Activated T-helper 1 cell treated with anti-CD3 and anti-CD28 coated beads, Interleukin-12 subunit alpha, Interleukin-12 subunit beta, Interleukin-2, Interleukin-4 antibody, amounts not matched to agents 30 ng/mL and 10 ng/mL and 1 ng/mL, durations not matched to agents 14 hours and 24 hours and 36 hours (primary cell): Measurements from ENCODE around the gene RTKN2. TPM values are rescaled to one million over a fixed set of nuclear protein-coding genes. Genes with fewer than 3 reads are reported as not detected.
A peak's percentile ranks its signal among the peaks of the same experiment; 100 is the strongest.

ENCODE experiments used
- DNase-seq: peaks from one replicate; pipeline ENCODE4 v3.0.0; 2021; ENCODE audit warnings: low spot score
- H3K27ac Mint-ChIP-seq: one replicate; pipeline ENCODE4 v1.8.0; 2021; ENCODE audit warnings: mild to moderate bottlenecking, mixed read lengths
- H3K27me3 Mint-ChIP-seq: one replicate; pipeline ENCODE4 v1.8.0; 2022; ENCODE audit warnings: mild to moderate bottlenecking, moderate library complexity, mixed read lengths; ENCODE audit not compliant: insufficient read depth
- H3K36me3 Mint-ChIP-seq: one replicate; pipeline ENCODE4 v1.8.0; 2021; ENCODE audit warnings: low read depth, mixed read lengths
- H3K4me1 Mint-ChIP-seq: one replicate; pipeline ENCODE4 v1.8.0; 2021; ENCODE audit warnings: low read depth, mixed read lengths
- H3K4me3 Mint-ChIP-seq: one replicate; pipeline ENCODE4 v1.8.0; 2021; ENCODE audit warnings: mild to moderate bottlenecking, moderate library complexity, mixed read lengths
- H3K9me3 Mint-ChIP-seq: one replicate; pipeline ENCODE4 v1.8.0; 2021; ENCODE audit warnings: mixed read lengths
- intact Hi-C: fragments of 100-400 bp; cut with micrococcal nuclease; formaldehyde crosslinking; loops from one replicate; pipeline ENCODE4 v1.15.1; 2024
- total RNA-seq: library from RNA; stranded (reverse); gene quantifications from 2 replicates; pipeline ENCODE4 v1.2.3, GENCODE V29; 2022

The RTKN2 gene
- total RNA-seq, 1 donor from 2014 or later, result 3.0 TPM

GRCh38 chr10:62278441-62278910, 9.8 kb upstream of the RTKN2 start:
- DNase-seq, result no peak
- intact Hi-C loops, result loop anchor here (10.0 kb wide), 1 partner anchor 1384 kb away; no protein-coding TSS in a partner anchor
- H3K4me3 Mint-ChIP-seq, result no peak overlapping the region
- H3K27me3 Mint-ChIP-seq, result peaks cover 11% of the 10 kb centered on the region
- H3K27ac Mint-ChIP-seq, result no peak overlapping the region
- no peaks in the 10 kb centered on the region for H3K36me3 Mint-ChIP-seq
- no peaks in the 10 kb centered on the region for H3K9me3 Mint-ChIP-seq
- H3K4me1 Mint-ChIP-seq, result no peaks in the 10 kb centered on the region

DNA sequence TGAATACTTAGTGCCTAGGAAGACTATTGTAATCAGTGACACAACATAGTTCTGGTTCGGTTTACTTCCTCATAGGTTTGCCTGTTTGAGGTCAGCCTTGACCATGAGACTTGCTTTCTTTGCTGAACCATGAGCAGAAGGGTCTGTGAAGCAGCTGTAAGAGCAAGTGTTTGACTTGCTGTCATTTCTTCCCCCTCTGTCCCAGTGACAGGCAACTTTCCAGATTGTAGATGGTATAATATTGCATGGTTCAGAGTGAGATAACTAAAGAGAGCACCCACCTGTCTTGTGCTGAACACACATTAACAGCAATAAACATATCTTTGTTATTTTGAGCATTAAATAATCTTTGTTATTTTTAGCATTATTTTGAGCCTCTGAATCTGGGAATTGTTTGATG, 9.3 kb upstream of the RTKN2 start:
- Mint-ChIP-seq H3K27ac (no peak overlapping the region), H3K36me3 (no peaks in the 10 kb centered on the region), H3K4me3 (no peak overlapping the region), H3K9me3 (no peaks in the 10 kb centered on the region), H3K27me3 (peaks cover 9% of the 10 kb centered on the region), H3K4me1 (no peaks in the 10 kb centered on the region)
- intact Hi-C loops, result loop anchor here (10.0 kb wide), 1 partner anchor 1383 kb away; no protein-coding TSS in a partner anchor
- no peak for DNase-seq

- H3K9me3 Mint-ChIP-seq, result no peaks in the 10 kb centered on the region
- H3K27me3 Mint-ChIP-seq, result peaks cover 29% of the 10 kb centered on the region
- DNase-seq, result no peak
- no peaks in the 10 kb centered on the region for H3K36me3 Mint-ChIP-seq
- H3K4me1 Mint-ChIP-seq, result peaks cover 24% of the 10 kb centered on the region
- intact Hi-C loops, result loop anchor here (10.0 kb wide), 1 partner anchor 1375 kb away; no protein-coding TSS in a partner anchor
- H3K4me3 Mint-ChIP-seq, result peak overlapping the region; percentile 83
- H3K27ac Mint-ChIP-seq, result no peak overlapping the region
Observed at GRCh38 chr10:62270020-62270419, 1.4 kb upstream of the RTKN2 start.

DNA sequence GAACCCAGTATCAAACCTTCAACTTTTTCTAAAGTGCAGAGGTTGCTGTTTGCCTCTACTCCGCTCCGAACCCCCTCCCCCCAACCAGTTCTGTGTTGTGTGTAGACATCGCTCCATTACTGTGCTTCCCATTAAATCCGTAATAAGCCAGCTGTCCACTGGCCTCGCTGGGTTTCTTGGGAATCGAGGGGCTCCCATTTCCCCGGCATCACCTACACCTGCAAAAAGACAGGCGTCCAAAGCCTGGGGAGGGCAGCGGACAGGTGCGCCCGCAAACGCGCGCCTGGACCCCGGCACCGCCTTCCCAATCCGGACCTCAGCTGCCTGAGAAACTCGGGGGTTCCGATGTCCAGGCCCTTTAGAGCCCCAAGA, 631 bp downstream of the RTKN2 start:
- Mint-ChIP-seq H3K27me3 (peaks cover 27% of the 10 kb centered on the region), H3K9me3 (no peaks in the 10 kb centered on the region), H3K4me3 (peak overlapping the region; percentile 83), H3K4me1 (peaks cover 32% of the 10 kb centered on the region), H3K36me3 (no peaks in the 10 kb centered on the region), H3K27ac (no peak overlapping the region)
- intact Hi-C loops, result loop anchor here (2.0 to 10.0 kb wide), 6 partner anchors 107 to 1359 kb away; partner anchors contain the start of gene ZNF365
- no peak for DNase-seq

DNA sequence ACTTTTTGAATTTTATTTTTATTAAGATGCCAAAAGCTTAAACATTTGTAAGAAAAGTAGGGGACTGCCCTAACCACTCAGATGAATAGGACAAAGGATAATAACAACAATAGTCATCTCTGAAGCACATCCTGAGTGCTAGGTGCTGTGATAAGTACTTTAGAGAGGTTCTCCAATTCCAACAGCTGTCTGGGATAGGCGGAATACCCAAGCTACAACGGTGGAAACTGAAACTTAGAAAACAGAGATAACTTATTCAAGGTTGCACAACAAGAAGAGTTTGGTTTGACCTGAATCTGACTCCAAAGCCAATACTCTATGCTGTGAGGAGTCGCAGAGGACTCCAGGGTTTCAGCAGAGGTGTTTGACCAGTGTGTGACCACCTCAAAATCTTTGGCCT, 2.0 kb downstream of the RTKN2 start:
- intact Hi-C loops, result loop anchor here (5.0 to 10.0 kb wide), 5 partner anchors 108 to 1361 kb away; partner anchors contain the start of gene ZNF365
- H3K4me3 Mint-ChIP-seq, result no peak overlapping the region
- DNase-seq, result no peak
- no peaks in the 10 kb centered on the region for H3K36me3 Mint-ChIP-seq
- no peaks in the 10 kb centered on the region for H3K9me3 Mint-ChIP-seq
- peaks cover 22% of the 10 kb centered on the region for H3K27me3 Mint-ChIP-seq
- H3K4me1 Mint-ChIP-seq, result peaks cover 32% of the 10 kb centered on the region
- no peak overlapping the region for H3K27ac Mint-ChIP-seq

DNA sequence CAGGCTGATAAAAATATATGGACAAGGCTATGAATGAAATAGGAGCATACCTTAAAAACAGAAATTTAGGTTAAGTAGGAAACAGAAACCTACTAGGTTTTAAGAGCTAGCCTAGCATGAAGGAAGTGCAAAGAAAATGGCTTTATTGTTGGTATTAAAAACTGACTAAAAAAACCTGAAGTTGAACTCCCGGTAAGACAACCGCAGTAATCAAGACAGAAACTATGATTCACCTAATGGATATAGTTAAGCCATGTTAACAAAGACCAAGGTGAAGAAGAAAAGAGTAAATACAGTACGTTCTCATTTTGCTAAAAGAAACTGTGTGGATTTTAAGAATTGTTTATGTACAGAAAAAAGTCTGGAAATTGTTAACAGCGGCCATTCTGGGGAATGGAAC, 2.5 kb downstream of the RTKN2 start:
- H3K9me3 Mint-ChIP-seq, result no peaks in the 10 kb centered on the region

DNA sequence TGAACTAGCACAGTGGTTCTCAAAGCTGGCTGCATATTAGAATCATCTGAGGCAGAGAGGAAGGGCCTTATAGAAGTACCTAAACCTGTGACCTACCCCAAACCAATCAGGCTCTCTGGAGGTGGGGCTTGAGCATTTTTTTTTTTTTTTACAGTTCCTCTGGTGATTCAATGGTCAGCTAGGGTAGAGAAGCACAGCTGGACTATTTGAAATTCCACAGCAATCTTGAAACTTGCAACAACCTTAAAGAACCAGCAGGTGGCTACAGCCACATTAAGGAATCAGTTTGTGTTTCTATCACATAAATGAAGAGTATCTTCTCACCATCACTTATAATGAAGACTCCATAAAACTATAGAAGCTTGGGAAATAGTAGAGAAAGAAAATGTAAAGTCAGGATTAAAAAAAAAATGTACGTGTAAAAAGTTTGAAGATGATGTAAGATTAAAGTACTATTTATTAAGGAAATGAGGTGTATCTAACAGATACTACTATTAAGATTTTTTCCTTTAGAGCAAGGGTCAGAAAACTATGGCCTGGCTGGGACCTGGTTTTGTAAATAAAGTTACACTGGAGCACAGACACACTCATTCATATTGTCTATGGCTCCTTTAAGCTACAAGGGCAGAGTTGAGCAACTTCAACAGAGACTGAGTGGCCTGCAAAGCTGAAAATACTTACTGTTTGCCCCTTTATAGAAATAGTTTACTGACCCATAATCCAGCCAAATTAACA, 3.8 kb downstream of the RTKN2 start:
- intact Hi-C loops, result loop anchor here (5.0 to 10.0 kb wide), 6 partner anchors 110 to 1362 kb away; partner anchors contain the start of gene ZNF365
- H3K4me1 Mint-ChIP-seq, result peaks cover 28% of the 10 kb centered on the region
- peaks cover 9% of the 10 kb centered on the region for H3K27me3 Mint-ChIP-seq
- peaks cover 1% of the 10 kb centered on the region for H3K36me3 Mint-ChIP-seq
- H3K27ac Mint-ChIP-seq, result no peak overlapping the region
- DNase-seq, result no peak
- no peak overlapping the region for H3K4me3 Mint-ChIP-seq
- H3K9me3 Mint-ChIP-seq, result no peaks in the 10 kb centered on the region

More for the DNA sequence above, 2.5 kb downstream of the RTKN2 start:
- intact Hi-C loops, result loop anchor here (5.0 to 10.0 kb wide), 5 partner anchors 109 to 1361 kb away; partner anchors contain the start of gene ZNF365
- H3K4me3 Mint-ChIP-seq, result no peak overlapping the region
- H3K36me3 Mint-ChIP-seq, result no peaks in the 10 kb centered on the region
- peaks cover 17% of the 10 kb centered on the region for H3K27me3 Mint-ChIP-seq
- H3K4me1 Mint-ChIP-seq, result peaks cover 32% of the 10 kb centered on the region
- DNase-seq, result no peak
- H3K27ac Mint-ChIP-seq, result no peak overlapping the region

GRCh38 chr10:62264126-62264525, 4.5 kb downstream of the RTKN2 start:
- Mint-ChIP-seq H3K4me3 (no peak overlapping the region), H3K27me3 (peaks cover 9% of the 10 kb centered on the region), H3K27ac (no peak overlapping the region), H3K36me3 (peaks cover 5% of the 10 kb centered on the region), H3K9me3 (no peaks in the 10 kb centered on the region), H3K4me1 (peaks cover 22% of the 10 kb centered on the region)
- DNase-seq, result no peak
- intact Hi-C loops, result loop anchor here (5.0 to 10.0 kb wide), 2 partner anchors 111 to 893 kb away; partner anchors contain the start of gene ZNF365

GRCh38 chr10:62261666-62262065, 7.0 kb downstream of the RTKN2 start:
- Mint-ChIP-seq H3K4me3 (no peak overlapping the region), H3K27ac (no peak overlapping the region), H3K9me3 (no peaks in the 10 kb centered on the region), H3K27me3 (peaks cover 2% of the 10 kb centered on the region), H3K4me1 (peaks cover 10% of the 10 kb centered on the region), H3K36me3 (peaks cover 7% of the 10 kb centered on the region)
- no peak for DNase-seq
- intact Hi-C loops, result loop anchor here (5.0 to 10.0 kb wide), 2 partner anchors 113 to 896 kb away; partner anchors contain the start of gene ZNF365

- H3K4me1 Mint-ChIP-seq, result peaks cover 8% of the 10 kb centered on the region
- no peaks in the 10 kb centered on the region for H3K9me3 Mint-ChIP-seq
- intact Hi-C loops, result loop anchor here (5.0 to 10.0 kb wide), 2 partner anchors 115 to 897 kb away; partner anchors contain the start of gene ZNF365
- no peak overlapping the region for H3K4me3 Mint-ChIP-seq
- H3K36me3 Mint-ChIP-seq, result peaks cover 9% of the 10 kb centered on the region
- H3K27ac Mint-ChIP-seq, result no peak overlapping the region
- peaks cover 2% of the 10 kb centered on the region for H3K27me3 Mint-ChIP-seq
- no peak for DNase-seq
Observed at GRCh38 chr10:62259998-62260397, 8.6 kb downstream of the RTKN2 start.

DNA sequence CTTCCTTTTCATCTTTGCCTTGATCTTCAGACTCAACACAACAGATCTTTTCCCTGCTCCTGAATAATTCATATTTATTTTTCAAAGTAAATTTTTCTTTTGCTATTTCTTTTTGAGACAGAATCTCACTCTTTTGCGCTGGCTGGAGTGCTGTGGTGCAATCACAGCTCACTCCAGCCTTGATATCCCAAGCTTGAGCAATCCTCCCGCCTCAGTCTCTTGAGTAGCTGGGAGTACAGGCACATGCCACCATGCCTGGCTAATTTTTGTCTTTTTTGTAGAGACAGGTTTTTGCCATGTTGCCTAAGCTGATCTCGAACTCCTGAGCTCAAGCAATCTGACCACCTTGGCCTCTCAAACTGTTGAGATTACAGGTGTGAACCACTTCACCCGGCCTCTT, 9.2 kb downstream of the RTKN2 start:
- H3K27me3 Mint-ChIP-seq, result peaks cover 2% of the 10 kb centered on the region
- no peak overlapping the region for H3K27ac Mint-ChIP-seq
- DNase-seq, result no peak
- no peak overlapping the region for H3K4me3 Mint-ChIP-seq
- intact Hi-C loops, result no loop called here
- peaks cover 9% of the 10 kb centered on the region for H3K36me3 Mint-ChIP-seq
- peaks cover 2% of the 10 kb centered on the region for H3K4me1 Mint-ChIP-seq
- no peaks in the 10 kb centered on the region for H3K9me3 Mint-ChIP-seq

DNA sequence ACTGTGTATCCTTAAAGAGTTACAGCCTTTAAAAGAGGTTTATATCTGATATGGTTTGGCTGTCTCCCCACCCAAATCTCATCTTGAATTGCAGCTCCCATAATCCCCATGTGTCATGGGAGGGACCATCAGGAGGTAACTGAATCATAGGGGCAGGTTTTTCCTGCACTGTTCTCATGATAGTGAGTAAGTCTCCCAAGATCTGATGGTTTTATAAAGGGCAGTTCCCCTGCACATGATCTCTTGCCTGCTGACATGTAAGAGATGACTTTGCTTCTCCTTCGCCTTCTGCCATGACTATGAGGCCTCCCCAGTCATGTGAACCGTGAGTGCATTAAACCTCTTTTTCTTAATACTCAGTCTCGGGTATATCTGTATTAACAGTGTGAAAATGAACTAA, 9.7 kb downstream of the RTKN2 start:
- Mint-ChIP-seq H3K27me3 (peaks cover 2% of the 10 kb centered on the region), H3K9me3 (no peaks in the 10 kb centered on the region), H3K27ac (no peak overlapping the region), H3K4me1 (peaks cover 5% of the 10 kb centered on the region), H3K36me3 (peaks cover 9% of the 10 kb centered on the region), H3K4me3 (no peak overlapping the region)
- intact Hi-C loops, result no loop called here
- DNase-seq, result no peak

DNA sequence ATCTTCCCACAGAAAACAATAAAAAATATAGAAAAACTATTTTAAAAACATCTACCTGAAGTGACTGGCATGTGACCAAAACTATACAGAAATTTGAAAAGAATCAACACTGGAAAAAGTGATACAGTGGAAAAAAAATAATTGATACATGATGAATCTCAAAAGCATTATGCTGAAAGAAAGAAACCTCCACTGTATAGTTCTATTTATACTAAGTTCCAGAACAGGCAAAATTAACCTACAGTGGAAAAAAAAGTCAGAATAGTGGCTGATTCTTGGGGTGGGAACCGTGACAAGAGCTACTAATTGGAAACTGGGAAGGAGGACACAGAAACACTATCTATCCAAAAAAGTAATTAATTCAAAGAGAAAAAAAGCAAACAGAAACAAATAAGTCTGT, 14.9 kb downstream of the RTKN2 start:
- no peaks in the 10 kb centered on the region for H3K9me3 Mint-ChIP-seq
- no peak overlapping the region for H3K4me3 Mint-ChIP-seq
- peaks cover 2% of the 10 kb centered on the region for H3K27me3 Mint-ChIP-seq
- H3K36me3 Mint-ChIP-seq, result peaks cover 4% of the 10 kb centered on the region
- peaks cover 37% of the 10 kb centered on the region for H3K4me1 Mint-ChIP-seq
- no peak for DNase-seq
- intact Hi-C loops, result no loop called here
- peak overlapping the region; percentile 49 for H3K27ac Mint-ChIP-seq
